Peyer's patch (tissue), 4 donors: Measurements from ENCODE around the gene HS6ST2. TPM values are rescaled to one million over a fixed set of nuclear protein-coding genes. Genes with fewer than 3 reads are reported as not detected.

ENCODE experiments used
- DNase-seq, 3 donors: peaks; one replicate each; pipeline ENCODE4 v3.0.0-alpha.2; 2017 to 2019
- H3K27ac ChIP-seq, 4 donors: fragments of 200-600 bp; sonication (generic); one replicate each; pipeline ENCODE4 v1.5.1; 2016 to 2019
- H3K27me3 ChIP-seq, 2 donors: fragments of 200-600 bp; sonication (generic); one replicate each; pipeline ENCODE4 v1.5.1; 2019
- H3K36me3 ChIP-seq, 3 donors: fragments of 200-600 bp; sonication (generic); one replicate each; pipeline ENCODE4 v1.5.1; 2016 to 2019
- H3K4me1 ChIP-seq, 4 donors: fragments of 200-600 bp; sonication (generic); one replicate each; pipeline ENCODE4 v1.5.1; 2016 to 2019
- H3K4me3 ChIP-seq, 4 donors: fragments of 200-600 bp; sonication (generic); 1 replicate in 3 of 4; 2 replicates in 1 of 4; pipeline ENCODE4 v1.5.1; 2016 to 2019; ENCODE audit warnings: mild to moderate bottlenecking in 1 of 4
- H3K9me3 ChIP-seq, 4 donors: fragments of 200-600 bp; sonication (generic); one replicate each; pipeline ENCODE4 v1.5.1; 2016 to 2019; ENCODE audit warnings: mild to moderate bottlenecking in 1 of 4
- POLR2A ChIP-seq, 2 donors: fragments of 450-650 bp; IDR thresholded peaks; one replicate each; pipeline ENCODE4 v1.5.1; 2017; ENCODE audit warnings: antibody characterized with exemption in 2 of 2, mild to moderate bottlenecking in 2 of 2, moderate library complexity in 2 of 2
- total RNA-seq, 4 donors: library from RNA; depleted of rRNA; stranded (reverse); fragments of >200 nt; gene quantifications; one replicate each; pipeline ENCODE4 v1.1.0, GENCODE V29; 2016
- TF ChIP-seq, protein P1 (sequence below), 6 experiments: fragments of 450-650 bp in 4 of 6; fragments of 200-600 bp in 2 of 6; sonication (generic) in 1 of 6; IDR thresholded peaks; one replicate each; pipeline ENCODE4 v1.5.1; 2017 to 2019; ENCODE audit warnings: antibody characterized with exemption in 6 of 6, mild to moderate bottlenecking in 3 of 6, moderate library complexity in 1 of 6

Gene HS6ST2
- total RNA-seq, 4 donors from 2014 or later = not detected

DNA sequence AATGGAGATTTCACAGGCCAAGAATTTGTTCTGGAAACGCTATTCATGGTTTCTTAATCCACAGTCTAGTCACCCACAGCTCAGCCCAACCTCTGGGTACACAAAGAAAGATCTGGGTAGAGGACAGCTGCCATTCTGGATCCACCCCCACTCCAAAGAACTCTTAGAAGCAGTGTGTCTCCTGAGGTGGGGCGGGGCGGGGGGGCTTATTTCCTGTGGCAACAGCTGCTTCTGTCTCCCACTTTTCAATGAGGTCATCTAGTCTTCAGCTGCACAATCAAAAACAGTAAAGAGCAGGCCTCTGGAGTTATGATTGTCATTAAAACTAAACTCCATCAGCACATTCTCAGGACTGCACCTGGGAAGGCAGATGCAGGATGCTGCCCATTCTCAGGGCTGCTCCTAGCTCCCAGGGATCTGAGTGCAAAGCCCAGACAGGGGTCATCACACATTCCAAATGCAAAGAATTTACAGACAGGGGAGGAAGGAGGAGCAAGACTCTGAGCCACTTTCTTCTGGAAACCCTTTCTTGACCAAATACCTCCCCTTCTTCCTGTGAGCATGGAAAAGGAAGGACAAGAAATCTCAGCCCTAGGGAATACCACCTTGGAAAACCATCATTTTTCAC is 207.3 kb downstream of the HS6ST2 start:
- H3K27ac ChIP-seq = no peak overlapping the region
- H3K36me3 ChIP-seq = no peaks in the 10 kb centered on the region
- H3K4me1 ChIP-seq = no peaks in the 10 kb centered on the region
- DNase-seq = no peak
- no peaks in the 10 kb centered on the region for H3K27me3 ChIP-seq
- H3K9me3 ChIP-seq = no peaks in the 10 kb centered on the region
- H3K4me3 ChIP-seq = no peak overlapping the region
- no peak for TF ChIP-seq POLR2A (IDR thresholded peaks at IDR 0.05)
- TF ChIP-seq, protein P1, sequence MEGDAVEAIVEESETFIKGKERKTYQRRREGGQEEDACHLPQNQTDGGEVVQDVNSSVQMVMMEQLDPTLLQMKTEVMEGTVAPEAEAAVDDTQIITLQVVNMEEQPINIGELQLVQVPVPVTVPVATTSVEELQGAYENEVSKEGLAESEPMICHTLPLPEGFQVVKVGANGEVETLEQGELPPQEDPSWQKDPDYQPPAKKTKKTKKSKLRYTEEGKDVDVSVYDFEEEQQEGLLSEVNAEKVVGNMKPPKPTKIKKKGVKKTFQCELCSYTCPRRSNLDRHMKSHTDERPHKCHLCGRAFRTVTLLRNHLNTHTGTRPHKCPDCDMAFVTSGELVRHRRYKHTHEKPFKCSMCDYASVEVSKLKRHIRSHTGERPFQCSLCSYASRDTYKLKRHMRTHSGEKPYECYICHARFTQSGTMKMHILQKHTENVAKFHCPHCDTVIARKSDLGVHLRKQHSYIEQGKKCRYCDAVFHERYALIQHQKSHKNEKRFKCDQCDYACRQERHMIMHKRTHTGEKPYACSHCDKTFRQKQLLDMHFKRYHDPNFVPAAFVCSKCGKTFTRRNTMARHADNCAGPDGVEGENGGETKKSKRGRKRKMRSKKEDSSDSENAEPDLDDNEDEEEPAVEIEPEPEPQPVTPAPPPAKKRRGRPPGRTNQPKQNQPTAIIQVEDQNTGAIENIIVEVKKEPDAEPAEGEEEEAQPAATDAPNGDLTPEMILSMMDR (IDR thresholded peaks at IDR 0.05) = no peak

DNA sequence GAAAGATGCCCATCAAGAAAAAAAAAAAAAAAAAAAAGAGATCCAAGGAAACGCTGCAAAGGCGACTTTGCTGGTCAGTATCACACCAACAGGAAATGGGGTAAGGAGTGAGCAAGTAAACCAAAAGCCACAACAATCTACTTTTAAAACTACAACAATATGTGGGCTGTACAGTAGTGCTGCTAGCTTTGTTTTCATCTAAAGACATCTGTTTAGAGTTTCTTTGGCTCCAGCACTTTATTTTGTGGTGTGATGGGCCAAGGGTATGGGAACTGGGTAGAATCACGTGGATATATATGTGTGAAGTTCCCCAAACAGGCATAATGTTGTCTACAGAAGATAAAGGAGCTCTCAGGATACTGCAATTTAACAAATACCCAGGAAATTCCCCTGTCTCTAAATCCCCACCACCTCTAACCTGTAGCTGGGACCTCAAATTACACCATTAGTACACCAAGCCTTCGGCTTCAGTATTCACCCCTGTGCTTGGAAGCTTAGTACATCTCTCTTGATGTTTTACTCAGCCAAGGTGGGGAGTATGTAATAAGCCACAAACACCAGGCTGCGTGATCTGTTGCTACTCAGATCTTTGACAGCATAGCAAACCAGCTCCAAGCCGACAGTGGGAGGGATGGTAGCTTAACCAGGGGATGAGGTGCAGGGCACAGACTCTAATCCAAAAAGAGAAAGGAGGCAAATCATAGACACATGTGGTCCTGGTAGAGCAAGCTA is 207.9 kb downstream of the HS6ST2 start:
- Histone ChIP-seq H3K4me1 (no peaks in the 10 kb centered on the region), H3K4me3 (no peak overlapping the region), H3K9me3 (no peaks in the 10 kb centered on the region), H3K27ac (no peak overlapping the region), H3K27me3 (no peaks in the 10 kb centered on the region), H3K36me3 (no peaks in the 10 kb centered on the region)
- DNase-seq = no peak
- TF ChIP-seq, protein P1 (IDR thresholded peaks at IDR 0.05) = no peak
- no peak for TF ChIP-seq POLR2A (IDR thresholded peaks at IDR 0.05)

DNA sequence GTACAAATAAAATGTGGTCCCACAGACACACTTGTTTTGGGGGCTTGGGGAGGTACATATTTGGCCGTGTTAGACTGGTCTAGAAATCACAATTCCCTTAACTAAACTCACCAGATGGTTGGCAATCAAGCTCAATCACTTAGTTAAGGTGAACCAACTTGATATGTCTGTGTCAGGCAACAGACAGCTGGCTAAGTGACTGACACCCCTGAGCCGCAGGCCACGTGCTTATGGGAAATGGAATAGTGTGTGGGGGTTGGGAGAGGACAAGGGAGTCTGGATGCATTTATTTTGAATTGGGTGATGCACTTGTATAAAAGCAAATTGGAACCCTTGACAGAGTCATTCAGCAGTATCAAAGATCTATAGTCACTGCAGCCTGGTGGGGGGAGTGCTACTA is 209.0 kb downstream of the HS6ST2 start:
- Histone ChIP-seq H3K4me3 (no peak overlapping the region), H3K27me3 (no peaks in the 10 kb centered on the region), H3K36me3 (no peaks in the 10 kb centered on the region), H3K9me3 (no peaks in the 10 kb centered on the region), H3K4me1 (no peaks in the 10 kb centered on the region), H3K27ac (no peak overlapping the region)
- DNase-seq = no peak
- TF ChIP-seq POLR2A (IDR thresholded peaks at IDR 0.05) = no peak
- TF ChIP-seq, protein P1 (IDR thresholded peaks at IDR 0.05) = no peak

DNA sequence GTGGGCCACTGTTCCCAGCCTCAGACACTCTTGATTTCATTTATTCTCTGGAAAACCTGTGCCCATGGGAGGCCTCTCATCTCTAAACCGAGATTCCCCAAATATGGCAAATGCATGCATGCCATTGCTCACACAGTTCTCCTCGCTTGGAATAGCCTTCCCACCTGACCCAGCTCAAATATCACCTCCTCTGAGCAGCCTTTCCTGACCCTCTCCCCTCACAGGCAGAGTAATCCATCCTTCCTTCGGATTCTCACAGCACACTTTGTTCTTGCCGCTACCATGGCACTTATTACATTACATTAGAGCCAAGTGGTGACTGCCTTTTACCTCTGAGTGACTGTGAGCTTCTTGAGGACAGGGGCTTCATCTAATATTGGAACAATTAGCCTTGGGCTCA is 209.5 kb downstream of the HS6ST2 start:
- Histone ChIP-seq H3K27ac (no peak overlapping the region), H3K4me3 (no peak overlapping the region), H3K27me3 (no peaks in the 10 kb centered on the region), H3K36me3 (no peaks in the 10 kb centered on the region), H3K9me3 (no peaks in the 10 kb centered on the region), H3K4me1 (no peaks in the 10 kb centered on the region)
- DNase-seq = no peak
- no peak for TF ChIP-seq POLR2A (IDR thresholded peaks at IDR 0.05)
- TF ChIP-seq, protein P1 (IDR thresholded peaks at IDR 0.05) = no peak

DNA sequence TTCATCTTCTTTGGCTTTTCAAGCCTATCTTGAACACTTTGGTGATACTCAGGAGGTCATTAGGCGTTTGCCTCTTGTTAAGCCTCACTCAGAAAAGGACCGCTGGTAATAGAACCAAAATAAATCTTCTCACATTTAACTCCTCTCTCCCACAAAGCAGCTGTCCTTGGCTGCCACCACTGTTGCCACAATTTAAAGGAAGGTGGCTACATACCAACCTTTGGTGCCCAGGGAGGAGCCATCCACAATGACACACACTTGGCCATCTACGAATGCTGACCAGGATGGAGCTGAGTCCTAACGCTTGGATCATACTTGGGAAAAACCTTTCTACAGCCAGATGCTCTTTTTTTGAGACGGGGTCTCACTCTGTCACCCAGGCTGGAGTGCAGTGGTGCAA is 210.2 kb downstream of the HS6ST2 start:
- Histone ChIP-seq H3K4me3 (no peak overlapping the region), H3K9me3 (no peaks in the 10 kb centered on the region), H3K27ac (no peak overlapping the region), H3K27me3 (no peaks in the 10 kb centered on the region), H3K36me3 (no peaks in the 10 kb centered on the region), H3K4me1 (no peaks in the 10 kb centered on the region)
- no peak for DNase-seq
- TF ChIP-seq, protein P1 (IDR thresholded peaks at IDR 0.05) = no peak
- TF ChIP-seq POLR2A (IDR thresholded peaks at IDR 0.05) = no peak
